IMR-90 (cell line): ENCODE measurements around the gene FRYL. TPM values are rescaled to one million over a fixed set of nuclear protein-coding genes. Genes with fewer than 3 reads are reported as not detected.
"Not testable (repeated sequence)": the region's sequence is repeated elsewhere in the genome, so short reads cannot be mapped to it uniquely, and the experiment has no call there.

ENCODE experiments used
- ATAC-seq: fragments of 200-7000 bp; cut with Tn5 transposase; 2 replicates; pipeline ENCODE4 v1.9.1; 2020; ENCODE audit warnings: low read depth, mild to moderate bottlenecking, moderate library complexity
- BruUV-seq: library from RNA; stranded (reverse); fragments of 400-500 nt; replicated peaks from 2 replicates; lab custom pipeline; 2021; lab: Mats Ljungman, UMichigan
- CTCF ChIA-PET: fragments of 300-600 bp; formaldehyde crosslinking; extraction: SDS; loops from one replicate; lab custom pipeline; 2021; ENCODE audit warnings: antibody characterized with exemption; lab: Yijun Ruan, JAX
- POLR2A ChIA-PET: fragments of 300-600 bp; sonication (Branson Sonifier 250); formaldehyde crosslinking; loops from one replicate; lab custom pipeline; 2022; ENCODE audit warnings: antibody characterized with exemption; ENCODE audit not compliant: unreplicated experiment; lab: Charles Lee
- DNase-seq: peaks from one replicate; pipeline ENCODE4 v3.0.0; 2013
- H2AFZ ChIP-seq: replicated peaks from 2 replicates; pipeline ENCODE3; 2013; ENCODE audit warnings: low read length, mild to moderate bottlenecking; ENCODE audit not compliant: poor library complexity
- H2AK5ac ChIP-seq: 2 replicates; pipeline ENCODE4 v1.6.1; 2013; ENCODE audit warnings: low read depth, low read length, inconsistent platforms
- H2AK9ac ChIP-seq: replicated peaks from 2 replicates; pipeline ENCODE3; 2013; ENCODE audit warnings: mild to moderate bottlenecking, low read depth, low read length, moderate library complexity; ENCODE audit not compliant: poor library complexity
- H2BK120ac ChIP-seq: 2 replicates; pipeline ENCODE4 v1.6.1; 2013; ENCODE audit warnings: low read depth, low read length, inconsistent platforms
- H2BK15ac ChIP-seq: 3 replicates; pipeline ENCODE4 v1.6.1; 2013; ENCODE audit warnings: low read depth, low read length, inconsistent platforms
- H2BK20ac ChIP-seq: 2 replicates; pipeline ENCODE4 v1.6.1; 2013; ENCODE audit warnings: low read depth, mild to moderate bottlenecking, inconsistent platforms, low read length, moderate library complexity
- H2BK5ac ChIP-seq: 2 replicates; pipeline ENCODE4 v1.6.1; 2013; ENCODE audit warnings: mild to moderate bottlenecking, low read depth, low read length, inconsistent platforms; ENCODE audit not compliant: poor library complexity, severe bottlenecking
- H3K14ac ChIP-seq: replicated peaks from 2 replicates; pipeline ENCODE4 v1.6.1; 2013; ENCODE audit warnings: low read depth, low read length, inconsistent platforms
- H3K18ac ChIP-seq: 2 replicates; pipeline ENCODE4 v1.6.1; 2013; ENCODE audit warnings: low read depth, low read length, control low read depth
- H3K23ac ChIP-seq: 2 replicates; pipeline ENCODE4 v1.6.1; 2013; ENCODE audit warnings: low read depth, low read length, inconsistent platforms
- H3K27ac ChIP-seq: 2 replicates; pipeline ENCODE4 v1.5.1; 2013; ENCODE audit warnings: mild to moderate bottlenecking, control low read depth, low read length; ENCODE audit not compliant: insufficient read depth
- H3K27me3 ChIP-seq: 2 replicates; pipeline ENCODE4 v1.6.1; 2013; ENCODE audit warnings: low read length; ENCODE audit not compliant: control insufficient read depth, insufficient read depth
- H3K36me3 ChIP-seq: 2 replicates; pipeline ENCODE4 v1.6.1; 2013; ENCODE audit warnings: low read length, mixed read lengths; ENCODE audit not compliant: control insufficient read depth, insufficient read depth
- H3K4ac ChIP-seq: 2 replicates; pipeline ENCODE4 v1.6.1; 2013; ENCODE audit warnings: low read depth, low read length, inconsistent platforms
- H3K4me1 ChIP-seq: 2 replicates; pipeline ENCODE4 v1.6.1; 2013; ENCODE audit warnings: low read length, mixed read lengths; ENCODE audit not compliant: control insufficient read depth, insufficient read depth
- H3K4me2 ChIP-seq: 2 replicates; pipeline ENCODE4 v1.6.1; 2013; ENCODE audit warnings: low read depth, mild to moderate bottlenecking, control low read depth, low read length, moderate library complexity
- H3K4me3 ChIP-seq: 2 replicates; pipeline ENCODE4 v1.5.1; 2013; ENCODE audit warnings: low read depth, mild to moderate bottlenecking, control low read depth, low read length, moderate library complexity; ENCODE audit not compliant: insufficient read depth
- H3K56ac ChIP-seq: 2 replicates; pipeline ENCODE4 v1.6.1; 2013; ENCODE audit warnings: low read length, inconsistent platforms; ENCODE audit not compliant: insufficient read depth; ENCODE audit errors: extremely low read depth
- H3K79me1 ChIP-seq, 2 experiments: 2 replicates each; pipeline ENCODE4 v1.6.1; 2013; ENCODE audit warnings: low read length in 2 of 2, inconsistent platforms in 1 of 2, low read depth in 1 of 2
- H3K9ac ChIP-seq: 2 replicates; pipeline ENCODE4 v1.6.1; 2013; ENCODE audit warnings: low read depth, low read length, control low read depth
- H3K9me1 ChIP-seq: 2 replicates; pipeline ENCODE4 v1.6.1; 2013; ENCODE audit warnings: low read length, inconsistent platforms; ENCODE audit not compliant: insufficient read depth
- H3K9me3 ChIP-seq: 2 replicates; pipeline ENCODE4 v1.6.1; 2013; ENCODE audit warnings: low read length; ENCODE audit not compliant: control insufficient read depth, insufficient read depth
- H4K20me1 ChIP-seq: 2 replicates; pipeline ENCODE4 v1.6.1; 2013; ENCODE audit warnings: low read length, inconsistent platforms; ENCODE audit not compliant: insufficient read depth
- H4K5ac ChIP-seq: 2 replicates; pipeline ENCODE4 v1.6.1; 2013; ENCODE audit warnings: mild to moderate bottlenecking, low read depth, low read length, control low read depth
- H4K8ac ChIP-seq, 2 experiments: 2 replicates each; pipeline ENCODE4 v1.6.1; 2013; ENCODE audit warnings: low read depth in 2 of 2, low read length in 2 of 2, control low read depth in 1 of 2, inconsistent platforms in 1 of 2
- H4K91ac ChIP-seq: 2 replicates; pipeline ENCODE4 v1.6.1; 2013; ENCODE audit warnings: low read depth, low read length, inconsistent platforms; ENCODE audit not compliant: insufficient read depth
- WGBS, 2 experiments: methylation state at CpG; one replicate each; pipeline versions ENCODE4 v1.1.5 to v1.1.7; 2013; ENCODE audit warnings: missing lambda C conversion rate in 2 of 2; ENCODE audit not compliant: insufficient read length in 1 of 2; ENCODE audit errors: extremely low coverage in 2 of 2; 5-methylcytosine and 5-hydroxymethylcytosine counted together
- dilution Hi-C: fragments of 300-500 bp; cut with HindIII; formaldehyde crosslinking; loops from one replicate; pipeline ENCODE4 v1.14.3; 2018; ENCODE audit warnings: low sequenced_read_pairs; ENCODE audit not compliant: unreplicated experiment
- in situ Hi-C: fragments of 300-500 bp; cut with MboI; formaldehyde crosslinking; loops from 3 replicates; pipeline ENCODE4 v1.14.3; 2019; ENCODE audit warnings: low sequenced_read_pairs, inconsistent platforms, mixed read lengths
- intact Hi-C: fragments of 100-400 bp; cut with micrococcal nuclease; formaldehyde crosslinking; loops from 2 replicates; pipeline ENCODE4 v1.10.0; 2022
- polyA plus RNA-seq, 3 experiments: library from polyadenylated mRNA; depleted of rRNA; stranded (reverse); fragments of >200 nt; gene quantifications; 2 replicates each; pipeline ENCODE4 v1.2.3, GENCODE V29; 2012; ENCODE audit warnings: low replicate concordance in 1 of 3
- total RNA-seq: library from RNA; depleted of rRNA; stranded (reverse); fragments of >200 nt; gene quantifications from 2 replicates; pipeline ENCODE4 v1.2.3, GENCODE V29; 2012

The FRYL gene
- total and polyA plus RNA-seq, 2 of the 4 experiments (the other 2 are of a cell fraction), result 9.9 to 77.4 TPM

DNA sequence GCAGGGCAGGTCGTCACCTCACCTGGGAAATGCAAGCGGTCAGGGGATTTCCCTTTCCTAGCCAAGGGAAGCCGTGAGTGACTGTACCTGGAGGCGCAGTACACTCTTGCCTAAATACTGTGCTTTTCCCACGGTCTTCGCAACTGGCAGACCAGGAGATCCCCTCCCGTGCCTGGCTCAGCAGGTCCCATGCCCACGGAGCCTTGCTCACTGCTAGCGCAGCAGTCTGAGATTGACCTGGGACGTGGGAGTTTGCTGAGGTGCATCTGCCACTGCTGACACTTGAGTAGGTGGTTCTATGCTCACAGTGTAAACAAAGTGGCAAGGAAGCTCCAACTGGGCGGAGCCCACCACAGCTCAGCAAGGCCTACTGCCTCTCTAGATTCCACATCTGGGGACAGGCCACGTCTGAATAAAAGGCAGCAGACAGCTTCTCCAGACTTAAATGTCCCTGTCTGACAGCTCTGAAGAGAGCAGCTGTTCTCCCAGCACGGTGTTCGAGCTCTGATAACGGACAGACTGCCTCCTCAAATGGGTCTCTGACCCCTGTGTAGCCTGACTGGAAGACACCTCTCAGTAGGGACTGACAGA is 51.1 kb downstream of the FRYL start:
- H2AK9ac ChIP-seq, H4K8ac ChIP-seq, dilution Hi-C loops, H3K9ac ChIP-seq, H3K4me2 ChIP-seq, intact Hi-C loops, CTCF ChIA-PET, H4K5ac ChIP-seq, H3K9me3 ChIP-seq, H3K56ac ChIP-seq, H3K4me1 ChIP-seq, ATAC-seq, H3K18ac ChIP-seq, H3K14ac ChIP-seq, H3K23ac ChIP-seq, H3K4ac ChIP-seq, H2AK5ac ChIP-seq, H2AFZ ChIP-seq, H3K27ac ChIP-seq, H3K4me3 ChIP-seq, H2BK5ac ChIP-seq, H3K27me3 ChIP-seq, BruUV-seq, H2BK120ac ChIP-seq, POLR2A ChIA-PET, H2BK20ac ChIP-seq, H4K91ac ChIP-seq, H3K36me3 ChIP-seq, H3K9me1 ChIP-seq, H2BK15ac ChIP-seq, DNase-seq: not testable (repeated sequence)
- WGBS, 2 experiments, result 80% methylated on average over 4 of the region's 15 CpGs; no CpG with 5 or more reads in 1 of the 2 experiments
- Histone ChIP-seq H4K20me1 (peaks cover 32% of the 10 kb centered on the region), H3K79me1 (peaks cover 31 to 48% of the 10 kb centered on the region in 2 experiments)
- in situ Hi-C loops, result loop anchor here (25.0 kb wide), 1 partner anchor 108 kb away; the partner anchor contains the start of gene OCIAD1
